Erythroblast (primary cell): ENCODE measurements around the gene KCNK17.

ENCODE experiments used
- GATA1 ChIP-seq: IDR thresholded peaks from 2 replicates; pipeline ENCODE4 v1.6.1; 2011; ENCODE audit warnings: low read depth, mild to moderate bottlenecking, control low read depth, low read length, moderate library complexity
- POLR2A ChIP-seq: IDR thresholded peaks from 2 replicates; pipeline ENCODE4 v1.6.1; 2011; ENCODE audit warnings: mild to moderate bottlenecking, low read length

GRCh38 chr6:39348740-39349139 is 34.5 kb upstream of the KCNK17 start:
- no peak for TF ChIP-seq POLR2A
- no peak for TF ChIP-seq GATA1
